Stomach (tissue), 9 donors: ENCODE results near the gene FGFR4. TPM values are rescaled to one million over a fixed set of nuclear protein-coding genes. Genes with fewer than 3 reads are reported as not detected.

Experiments
- DNase-seq, 2 donors: peaks; one replicate each; pipeline versions ENCODE4 v3.0.0 to v3.0.0-alpha.2; 2013 to 2019
- H3K27ac ChIP-seq, 5 donors: fragments of 200-600 bp in 4 of 5; sonication (generic) in 4 of 5; one replicate each; pipeline ENCODE4 v1.5.1; 2013 to 2019; ENCODE audit warnings: mild to moderate bottlenecking in 1 of 5, moderate library complexity in 1 of 5
- H3K27me3 ChIP-seq, 3 donors: fragments of 200-600 bp; sonication (generic); one replicate each; pipeline ENCODE4 v1.5.1; 2017 to 2019; ENCODE audit warnings: mixed run types in 1 of 3
- H3K36me3 ChIP-seq, 4 donors: fragments of 200-600 bp; sonication (generic); 1 replicate in 3 of 4; 2 replicates in 1 of 4; pipeline ENCODE4 v1.5.1; 2016 to 2019
- H3K4me1 ChIP-seq, 4 donors: fragments of 200-600 bp; sonication (generic); one replicate each; pipeline ENCODE4 v1.5.1; 2016 to 2019
- H3K4me3 ChIP-seq, 4 donors: fragments of 200-600 bp; sonication (generic) in 3 of 4; one replicate each; pipeline ENCODE4 v1.5.1; 2016 to 2019; ENCODE audit warnings: mild to moderate bottlenecking in 1 of 4
- H3K9me3 ChIP-seq, 4 donors: fragments of 200-600 bp; sonication (generic); one replicate each; pipeline ENCODE4 v1.5.1; 2016 to 2019
- CTCF ChIP-seq, 7 experiments: fragments of 450-650 bp in 4 of 7; fragments of 200-600 bp in 3 of 7; sonication (generic) in 3 of 7; IDR thresholded peaks; one replicate each; pipeline ENCODE4 v1.5.1; 2016 to 2019; ENCODE audit warnings: antibody characterized with exemption in 7 of 7, control low read depth in 2 of 7, mild to moderate bottlenecking in 1 of 7
- EP300 ChIP-seq: sonication (generic); formaldehyde crosslinking; IDR thresholded peaks from one replicate; pipeline ENCODE4 v1.6.1; 2017; ENCODE audit warnings: antibody characterized with exemption
- POLR2A ChIP-seq, 4 donors: fragments of 450-650 bp; IDR thresholded peaks; one replicate each; pipeline ENCODE4 v1.6.1; 2016; ENCODE audit warnings: antibody characterized with exemption in 4 of 4, control low read depth in 2 of 4, mild to moderate bottlenecking in 1 of 4, moderate library complexity in 1 of 4
- POLR2AphosphoS5 ChIP-seq, 3 donors: sonication (generic); formaldehyde crosslinking; IDR thresholded peaks; one replicate each; pipeline ENCODE4 v1.6.1; 2016; ENCODE audit warnings: antibody characterized with exemption in 3 of 3
- WGBS, 5 donors: extraction: QIAGEN DNeasy Blood & Tissue Kit in 3 of 5; methylation state at CpG; one replicate each; pipeline versions ENCODE4 v1.1.5 to v1.1.7; 2013 to 2018; 5-methylcytosine and 5-hydroxymethylcytosine counted together
- intact Hi-C: fragments of 100-400 bp; cut with DNase I; formaldehyde crosslinking; loops from one replicate; pipeline ENCODE4 v1.15.1; 2023; ENCODE audit warnings: low total_unique reads
- polyA plus RNA-seq, 3 donors: library from polyadenylated mRNA; stranded (reverse); fragments of 200-250 nt; gene quantifications; one replicate each; pipeline ENCODE4 v1.2.3, GENCODE V29; 2013
- total RNA-seq, 5 donors: library from RNA; depleted of rRNA; stranded (reverse); fragments of >200 nt; gene quantifications; one replicate each; pipeline versions ENCODE4 v1.1.0 to v1.2.3, GENCODE V29; 2014 to 2016
- donor health status: healthy with polysubstance abuse.
- donor health status: Bipolar disorder and iron deficiency.
- donor health status: healthy.

FGFR4 gene
- total and polyA plus RNA-seq, 8 donors = 4.1 to 145 (median 13.5) TPM

- H3K9me3 ChIP-seq = no peaks in the 10 kb centered on the region
- intact Hi-C loops = no loop called here
- peaks cover 17 to 70% (median 46%) of the 10 kb centered on the region in 4 donors for H3K36me3 ChIP-seq
- H3K27me3 ChIP-seq = no peaks in the 10 kb centered on the region
- WGBS, 5 donors = 94 to 97% (median 96%) methylated on average over 5 of the region's 5 CpGs
- TF ChIP-seq CTCF (IDR thresholded peaks at IDR 0.05) = no peak
- TF ChIP-seq POLR2AphosphoS5 (IDR thresholded peaks at IDR 0.05) = no peak
- TF ChIP-seq EP300 = no peak
- no peak for TF ChIP-seq POLR2A (IDR thresholded peaks at IDR 0.05)
- H3K4me3 ChIP-seq = no peak overlapping the region
- DNase-seq = no peak
- H3K4me1 ChIP-seq = peaks cover 0 to 10% (median 3%) of the 10 kb centered on the region in 4 donors
- no peak overlapping the region for H3K27ac ChIP-seq
Observed at GRCh38 chr5:177067503-177067902, 19.2 kb upstream of the FGFR4 start.

- Histone ChIP-seq H3K27me3 (no peaks in the 10 kb centered on the region), H3K9me3 (no peaks in the 10 kb centered on the region), H3K36me3 (peaks cover under 1 to 40% (median 19%) of the 10 kb centered on the region in 4 donors), H3K4me3 (no peak overlapping the region), H3K4me1 (peaks cover 0 to 10% (median 3%) of the 10 kb centered on the region in 4 donors), H3K27ac (no peak overlapping the region)
- intact Hi-C loops = loop anchor here (5.0 kb wide), 1 partner anchor 42 kb away; no protein-coding TSS in a partner anchor
- DNase-seq = no peak
- WGBS, 5 donors = 91 to 98% (median 94%) methylated on average over 6 of the region's 6 CpGs
- TF ChIP-seq CTCF (IDR thresholded peaks at IDR 0.05) (no peak), EP300 (no peak), POLR2A (IDR thresholded peaks at IDR 0.05) (no peak), POLR2AphosphoS5 (IDR thresholded peaks at IDR 0.05) (no peak)
Observed at GRCh38 chr5:177070536-177071191, 16.1 kb upstream of the FGFR4 start.

GRCh38 chr5:177071666-177072385 lies 14.9 kb upstream of the FGFR4 start:
- WGBS, 5 donors = 15 to 24% (median 21%) methylated on average over 5 to 6 of the region's 6 CpGs
- H3K27ac ChIP-seq = no peak overlapping the region

More at GRCh38 chr5:177071666-177072385, 14.9 kb upstream of the FGFR4 start:
- no peak overlapping the region for H3K4me3 ChIP-seq
- intact Hi-C loops = loop anchor here (5.0 kb wide), 1 partner anchor 40 kb away; no protein-coding TSS in a partner anchor
- peak; percentile 77 to 92 for DNase-seq
- H3K36me3 ChIP-seq = peaks cover 0 to 28% (median 10%) of the 10 kb centered on the region in 4 donors
- no peaks in the 10 kb centered on the region for H3K27me3 ChIP-seq
- peaks cover 0 to 10% (median 3%) of the 10 kb centered on the region in 4 donors for H3K4me1 ChIP-seq
- TF ChIP-seq CTCF (IDR thresholded peaks at IDR 0.05) (peak in 5 of 7 experiments; percentile 69 to 92 (median 86)), POLR2AphosphoS5 (IDR thresholded peaks at IDR 0.05) (peak in 1 of 3 donors; percentile 19), EP300 (no peak), POLR2A (IDR thresholded peaks at IDR 0.05) (no peak)
- no peaks in the 10 kb centered on the region for H3K9me3 ChIP-seq
